Stimulated activated CD4-positive, alpha-beta T cell treated with anti-CD3 and anti-CD28 coated beads, Interleukin-2, amount 100 ng/mL, for 48 hours (primary cell): Measurements from ENCODE around the gene NCAPG2.

Experiments used
- DNase-seq, 2 donors: peaks; one replicate each; pipeline ENCODE4 v3.0.0-alpha.2; 2020

NCAPG2 gene

DNA sequence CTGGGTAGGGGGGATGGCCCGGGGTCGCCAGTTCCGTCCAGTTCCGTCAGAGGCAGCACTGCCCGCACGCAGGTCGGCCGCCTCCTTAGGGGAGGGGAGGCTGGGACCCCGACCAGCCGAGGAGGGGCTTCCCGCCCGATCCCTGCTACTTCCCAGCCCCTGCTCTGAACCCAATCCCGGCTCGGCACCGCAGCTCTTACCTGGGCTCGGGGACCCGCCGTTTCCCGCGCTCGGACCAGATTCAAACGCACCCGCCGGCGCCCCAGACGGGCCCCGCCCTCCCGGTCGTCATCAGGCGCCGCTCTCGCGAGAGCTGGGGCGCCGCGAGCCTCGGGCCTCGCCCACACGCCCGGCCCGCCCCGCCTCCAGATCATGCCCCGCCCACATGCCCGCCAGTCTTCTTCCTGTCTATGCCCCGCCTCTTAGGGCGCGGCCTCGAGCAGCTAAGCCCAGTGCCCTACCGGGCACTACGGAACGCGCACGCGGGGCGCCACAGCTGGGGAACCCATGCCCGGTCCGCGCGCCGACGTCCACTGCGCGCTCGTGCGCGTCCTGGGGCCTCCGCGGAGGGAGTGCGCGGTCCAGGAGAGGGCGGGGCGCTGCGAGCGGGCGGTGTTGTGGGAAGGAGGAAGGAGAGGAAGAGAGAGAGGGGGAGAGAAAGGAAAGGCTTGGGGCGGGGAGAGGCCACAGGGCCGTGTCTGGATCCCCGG is at the start of gene NCAPG2:
TSS of gene NCAPG2 (minus strand) at position 281 of the 710 bp plus-strand sequence. CDS start 2,905 bp downstream, outside the sequence.
- peak; percentile 98 for DNase-seq

DNA sequence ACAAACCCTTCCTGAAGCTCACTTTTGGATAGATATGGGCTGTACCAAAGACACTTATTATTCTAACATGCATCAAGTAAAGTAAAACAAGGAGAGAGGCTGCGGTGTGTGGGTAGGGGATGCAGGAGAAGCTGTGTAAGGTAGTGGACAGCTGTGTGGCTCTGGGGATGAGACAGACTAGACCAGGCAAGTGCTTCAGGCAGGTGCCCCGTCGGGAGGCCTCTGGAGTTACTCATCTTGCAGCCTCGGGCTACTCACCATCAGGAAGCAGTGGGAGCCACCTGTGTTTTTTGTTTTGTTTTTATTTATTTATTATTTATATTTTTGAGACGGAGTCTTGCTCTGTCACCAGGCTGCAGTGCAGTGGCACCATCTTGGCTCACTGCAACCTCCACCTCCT is 49.3 kb upstream of the NCAPG2 start:
- no peak for DNase-seq

- DNase-seq = no peak
Measured at GRCh38 chr7:158751751-158752150, 47.1 kb upstream of the NCAPG2 start.

DNA sequence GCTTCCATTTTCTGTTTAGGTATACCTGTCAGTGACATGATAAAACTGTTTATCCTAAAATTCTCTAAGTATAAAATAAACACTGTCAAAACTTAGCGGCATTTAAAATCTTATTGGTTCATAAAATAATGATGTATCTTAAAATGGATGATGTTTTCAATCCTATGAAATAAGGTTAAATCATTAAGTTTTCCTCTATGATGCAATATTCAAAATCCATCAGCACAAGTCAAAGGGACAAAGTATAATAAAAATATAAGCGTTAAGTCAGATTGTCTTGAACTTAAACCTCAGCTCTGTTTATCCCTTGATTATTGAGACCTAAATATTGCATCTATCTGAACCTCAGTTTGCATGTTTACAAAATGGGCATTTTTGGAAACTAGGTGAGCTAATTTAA is 46.6 kb upstream of the NCAPG2 start:
- DNase-seq = no peak

DNA sequence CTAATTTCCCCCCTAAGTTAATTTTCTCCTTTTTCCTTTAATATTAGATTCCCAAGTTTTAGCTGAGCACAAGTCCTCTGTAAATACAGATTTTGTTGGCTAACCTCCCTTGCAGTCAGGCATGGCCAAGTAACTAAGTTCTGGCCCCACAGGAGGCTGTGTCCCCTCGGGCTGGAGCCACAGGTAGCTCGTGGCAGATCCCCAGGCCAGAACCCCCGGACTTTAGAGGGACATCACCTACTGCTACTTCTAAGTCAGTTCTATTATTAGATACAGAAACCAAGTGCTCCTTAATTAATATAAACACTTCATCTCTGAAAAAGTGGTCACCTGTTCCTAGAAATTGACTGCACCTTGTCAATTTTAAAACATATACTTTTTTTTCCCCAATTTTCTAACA is 46.1 kb upstream of the NCAPG2 start:
- no peak for DNase-seq

GRCh38 chr7:158749396-158749795 is 44.8 kb upstream of the NCAPG2 start:
- no peak for DNase-seq

DNA sequence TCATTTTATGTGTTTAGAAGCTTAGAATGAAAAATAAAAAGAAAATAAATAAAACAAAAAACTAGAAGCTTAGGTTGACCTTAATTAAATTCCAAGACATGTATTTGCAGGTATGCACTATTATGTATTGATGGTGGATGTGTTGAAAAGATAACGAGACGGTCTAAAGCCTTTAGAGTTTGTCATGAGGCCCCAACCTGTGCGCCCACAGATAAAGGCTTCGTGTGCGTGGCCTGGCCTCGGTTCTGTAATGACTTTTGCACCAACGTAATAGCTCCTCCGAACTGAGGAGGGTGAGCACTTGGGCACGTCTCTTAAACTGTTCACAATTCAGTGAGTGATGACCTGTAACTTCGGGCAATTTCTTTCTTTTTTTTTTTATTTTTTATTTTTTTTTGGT is 43.7 kb upstream of the NCAPG2 start:
- DNase-seq = no peak

- no peak for DNase-seq
Measured at GRCh38 chr7:158747408-158747807, 42.8 kb upstream of the NCAPG2 start.

- no peak for DNase-seq
Measured at GRCh38 chr7:158746957-158747356, 42.4 kb upstream of the NCAPG2 start.

GRCh38 chr7:158745057-158745715 is 40.6 kb upstream of the NCAPG2 start:
- DNase-seq = no peak

GRCh38 chr7:158744070-158744469 is 39.5 kb upstream of the NCAPG2 start:
- no peak for DNase-seq

GRCh38 chr7:158743219-158743618 is 38.6 kb upstream of the NCAPG2 start:
- DNase-seq = no peak

- no peak for DNase-seq
Measured at GRCh38 chr7:158742065-158742821, 37.6 kb upstream of the NCAPG2 start.

DNA sequence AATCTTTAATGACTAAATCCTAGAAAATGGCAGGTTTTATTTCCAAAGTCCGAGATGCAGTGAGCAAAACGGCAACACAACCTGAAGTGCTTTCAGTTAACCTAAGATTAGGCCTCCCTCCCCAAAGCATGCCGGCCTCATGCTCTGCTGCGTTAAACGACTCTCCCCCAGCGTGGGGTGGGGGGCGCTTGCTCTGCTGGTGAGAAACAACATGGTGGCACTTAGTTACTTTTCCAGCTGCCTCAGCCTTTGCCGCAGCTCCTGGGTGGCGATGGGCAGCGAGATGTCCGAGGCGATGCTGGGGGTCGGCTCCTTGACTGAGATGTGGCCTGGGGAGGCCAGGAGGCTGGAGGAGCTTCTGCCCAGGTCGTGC is 36.7 kb upstream of the NCAPG2 start:
- DNase-seq = no peak

DNA sequence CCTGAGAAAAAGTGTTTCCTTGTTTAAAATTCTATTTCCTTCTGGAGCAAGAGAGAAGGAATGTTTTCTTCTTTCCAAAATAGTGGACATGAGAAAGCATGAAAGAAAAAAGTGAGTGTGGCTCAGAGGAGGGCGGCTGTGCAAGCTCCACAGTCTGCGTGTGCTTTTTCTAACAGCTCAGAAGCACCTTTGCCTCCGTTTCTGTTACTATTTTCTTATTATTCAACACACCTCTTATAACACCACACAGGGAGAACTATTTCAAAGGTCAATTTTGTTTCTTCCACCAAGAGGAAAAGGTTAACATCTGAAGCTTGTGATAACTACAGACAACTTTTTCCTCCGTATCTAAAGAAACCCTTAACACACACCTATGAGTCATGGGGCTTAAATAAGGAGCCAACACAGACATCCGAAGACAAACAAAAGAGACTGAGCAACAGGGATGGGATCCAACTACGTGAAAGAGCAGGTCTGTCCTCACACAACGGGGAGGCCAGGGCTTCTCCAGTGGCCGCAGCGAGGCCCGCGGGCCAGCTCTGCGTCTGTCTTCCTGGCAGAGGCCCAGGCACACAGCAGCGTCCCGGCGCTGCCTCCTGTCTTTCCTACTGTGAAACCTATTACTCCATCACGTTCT is 36.2 kb upstream of the NCAPG2 start:
- no peak for DNase-seq

DNA sequence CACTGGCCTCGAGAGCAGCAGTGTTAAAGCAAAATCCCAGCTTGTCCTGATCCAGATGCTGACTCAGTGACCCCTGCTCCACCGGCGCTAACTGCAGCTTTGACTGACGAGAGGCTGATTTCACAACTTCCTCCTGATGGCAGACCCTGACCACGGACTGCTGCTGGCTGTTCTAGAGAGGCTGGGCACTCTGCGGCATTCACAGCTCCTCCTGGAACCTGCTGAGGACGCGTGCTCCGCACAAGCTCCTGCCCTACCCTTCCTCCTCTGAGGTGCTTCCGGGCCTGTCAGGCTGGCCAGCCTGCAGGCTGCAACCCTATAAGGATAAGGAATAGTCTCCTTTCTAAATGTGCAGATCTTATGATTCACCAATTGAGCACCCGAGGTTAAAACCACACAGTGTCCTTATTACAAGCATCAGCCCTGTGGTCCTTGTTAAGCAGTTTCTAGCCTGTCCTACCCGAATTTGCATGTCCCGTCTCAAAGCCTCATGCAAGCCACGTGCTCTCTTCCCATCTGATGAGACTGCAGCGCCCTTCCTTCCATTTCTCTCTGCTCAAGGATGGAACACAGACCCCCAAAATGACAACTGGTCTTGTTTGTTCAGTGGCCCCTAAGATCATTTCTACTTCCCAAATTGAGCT is 35.5 kb upstream of the NCAPG2 start:
- no peak for DNase-seq

- no peak for DNase-seq
Measured at GRCh38 chr7:158738841-158739240, 34.2 kb upstream of the NCAPG2 start.

- DNase-seq = no peak
Measured at GRCh38 chr7:158737064-158737695, 32.6 kb upstream of the NCAPG2 start.

- no peak for DNase-seq
Measured at GRCh38 chr7:158735935-158736334, 31.3 kb upstream of the NCAPG2 start.

DNA sequence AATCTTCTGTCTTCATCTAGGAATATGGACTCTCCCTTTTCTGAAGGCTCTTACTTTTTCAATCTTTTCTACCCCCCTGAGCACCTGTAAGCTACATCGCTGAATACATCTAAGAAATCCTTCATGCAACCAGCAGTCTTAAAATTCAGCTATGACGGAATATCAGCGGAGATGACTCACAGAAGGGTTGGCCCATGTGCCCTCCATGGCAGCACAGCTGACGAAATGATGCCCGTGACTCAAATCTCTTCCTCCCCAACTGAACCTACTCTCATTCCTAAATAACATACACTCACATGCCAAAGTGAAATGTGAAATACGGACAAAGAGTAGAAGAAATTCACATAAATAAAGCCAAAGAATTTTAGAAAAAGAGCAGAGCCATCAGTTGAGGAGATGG is 30.3 kb upstream of the NCAPG2 start:
- DNase-seq = no peak

- DNase-seq = no peak
Measured at GRCh38 chr7:158733775-158734494, 29.3 kb upstream of the NCAPG2 start.

DNA sequence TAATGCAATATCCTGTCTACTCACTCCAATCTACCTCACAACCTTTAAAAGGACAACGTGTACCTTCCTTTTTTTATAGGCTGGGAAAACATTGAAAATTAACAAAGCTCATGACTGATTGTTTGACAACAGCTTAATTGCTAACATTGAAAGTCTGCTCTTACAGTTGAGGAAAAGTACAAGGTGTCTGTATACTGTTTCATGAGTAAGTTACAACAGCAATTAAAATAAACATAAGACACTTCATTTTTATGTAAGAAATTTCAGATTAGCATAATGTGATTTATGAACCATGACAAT is 28.6 kb upstream of the NCAPG2 start:
- no peak for DNase-seq
